ENCODE data around the gene COA8. TPM values are rescaled to one million over a fixed set of nuclear protein-coding genes. Genes with fewer than 3 reads are reported as not detected.

The COA8 gene
- total and polyA plus RNA-seq, 9 of the 15 experiments (the other 6 are each of a cell fraction or from before 2014, with no cell fraction given) = 5.0 to 35.3 (median 25.7) TPM

- in situ Hi-C loops (cut with MboI) = loop anchor here (10.0 kb wide), 1 partner anchor 445 kb away; the partner anchor contains the start of gene LBHD2
- TSS peak; percentile 66 for BruUV-seq (replicated peaks)
- POLR2A ChIA-PET = interaction anchor here (0.6 to 1.8 kb wide), 8 partner anchors 9 to 1493 kb away, joined by 3 to 9 read pairs (median 4); no protein-coding TSS in a partner anchor
- TF ChIP-seq ZHX1 (conservative IDR thresholded peaks at IDR 0.05; ENCODE audit: low read length) (no peak), NKRF (IDR thresholded peaks at IDR 0.05; ENCODE audit: borderline replicate concordance) (peak; percentile 8; the same call in 1 of the 2 replicates), ATF1 (CRISPR knock-in tag; IDR thresholded peaks at IDR 0.05) (no peak), ATF1 (tag; IDR thresholded peaks at IDR 0.05) (peak; percentile 57; the same call in 1 of the 2 replicates), ZBTB8A (IDR thresholded peaks at IDR 0.05; ENCODE audit: partially characterized antibody) (no peak), ATF4 (CRISPR knock-in tag; IDR thresholded peaks at IDR 0.05) (no peak), SAP30 (IDR thresholded peaks at IDR 0.05; ENCODE audit: borderline replicate concordance, insufficient read depth, low read depth, low read length, poor library complexity, severe bottlenecking) (peak; percentile 88), SP1 (CRISPR knock-in tag; IDR thresholded peaks at IDR 0.05) (no peak)
These were observed 33.1 kb upstream of the COA8 start for GRCh38 chr14:103529383-103530365.

More at GRCh38 chr14:103529383-103530365, 33.1 kb upstream of the COA8 start:
- no peak for DNase-seq (ENCODE audit: extremely low read depth in 1 of 4, low spot score in 3 of 4)
- H3K27me3 ChIP-seq (ENCODE audit: control insufficient read depth in 2 of 2, insufficient read depth in 2 of 2, low read length in 2 of 2) = no peaks in the 10 kb centered on the region
- ATAC-seq = no peak; the same call in 2 of the 3 replicates
- H3K36me3 ChIP-seq (ENCODE audit: control insufficient read depth, insufficient read depth, low read length) = peaks cover 36% of the 10 kb centered on the region; the same call in 2 of the 3 replicates
- FAIRE-seq = no peak
- no peaks in the 10 kb centered on the region; the same call in 1 of the 2 replicates for H4K20me1 ChIP-seq (replicated peaks; ENCODE audit: control insufficient read depth, insufficient read depth, low read length)
- WGBS (ENCODE audit: insufficient coverage, low coverage, missing lambda C conversion rate) = 19% methylated on average over 30 of the region's 42 CpGs
- peaks cover 6% of the 10 kb centered on the region for H3K9me1 ChIP-seq (ENCODE audit: control insufficient read depth, insufficient read depth, low read length)
- H2AFZ ChIP-seq (ENCODE audit: low read depth, low read length) = peak overlapping the region; percentile 70; the same call in 1 of the 2 replicates
- H3K4me2 ChIP-seq (ENCODE audit: insufficient read depth, low read length) = peak overlapping the region; percentile 89
- H3K4me1 ChIP-seq (replicated peaks in 1 of 2; ENCODE audit: control insufficient read depth in 2 of 2, insufficient read depth in 2 of 2, low read length in 2 of 2) = peaks cover 17 to 75% of the 10 kb centered on the region in 2 experiments; a peak in 4 of 5 replicates
- H3K9me3 ChIP-seq (replicated peaks; ENCODE audit: control insufficient read depth, insufficient read depth, low read depth, low read length) = no peaks in the 10 kb centered on the region
- CTCF ChIA-PET (ENCODE audit: low intra/inter-chr PET ratio) = no interaction called here
- H3K9ac ChIP-seq (ENCODE audit: insufficient read depth in 1 of 2, low read depth in 2 of 2, low read length in 2 of 2) = peak overlapping the region; percentile 76 to 95
- H3K4me3 ChIP-seq = peak overlapping the region; percentile 92
- peak overlapping the region; percentile 73 for H3K27ac ChIP-seq (ENCODE audit: extremely low read depth, low read depth, low read length)
- H3K79me2 ChIP-seq (ENCODE audit: control insufficient read depth, insufficient read depth, low read length) = peaks cover 32% of the 10 kb centered on the region
- intact Hi-C loops (cut with micrococcal nuclease) = loop anchor here (10.0 kb wide), 1 partner anchor 135 kb away; no protein-coding TSS in a partner anchor
